Measurements from ENCODE around the gene PLXNC1. TPM values are rescaled to one million over a fixed set of nuclear protein-coding genes. Genes with fewer than 3 reads are reported as not detected.

Gene PLXNC1
- total and polyA plus RNA-seq, 4 donors, result 0.71 to 12.0 (median 3.3) TPM

GRCh38 chr12:94165138-94165537, 16.8 kb downstream of the PLXNC1 start:
- no peak overlapping the region for H3K4me3 ChIP-seq (ENCODE audit: low read depth in 1 of 3, low read length in 3 of 3)
- 91% methylated on average over 4 of the region's 4 CpGs for WGBS
- no peaks in the 10 kb centered on the region for H3K9me3 ChIP-seq (ENCODE audit: control insufficient read depth in 4 of 4, low read length in 3 of 4)
- H3K36me3 ChIP-seq (ENCODE audit: control insufficient read depth in 4 of 4, insufficient read depth in 3 of 4, low read depth in 1 of 4, low read length in 3 of 4), result no peaks in the 10 kb centered on the region
- H3K27ac ChIP-seq (ENCODE audit: low read depth in 1 of 2, low read length in 2 of 2), result no peak overlapping the region
- H3K9ac ChIP-seq (ENCODE audit: low read depth in 1 of 2, low read length in 2 of 2), result no peak overlapping the region
- DNase-seq (ENCODE audit: low spot score), result no peak
- H3K27me3 ChIP-seq (ENCODE audit: control insufficient read depth in 4 of 4, insufficient read depth in 4 of 4, low read length in 3 of 4), result no peaks in the 10 kb centered on the region
- no peak for TF ChIP-seq YY1 (IDR thresholded peaks at IDR 0.05)
- TF ChIP-seq JUND (IDR thresholded peaks at IDR 0.05), result no peak
- no peak for TF ChIP-seq FOXA2 (IDR thresholded peaks at IDR 0.05)
- TF ChIP-seq NR2F2 (IDR thresholded peaks at IDR 0.05), result no peak
- no peak for TF ChIP-seq ATF3 (IDR thresholded peaks at IDR 0.05)
- TF ChIP-seq CTCF (IDR thresholded peaks at IDR 0.05; ENCODE audit: low read depth, low read length, missing input control), result no peak
- TF ChIP-seq EGR1 (IDR thresholded peaks at IDR 0.05; ENCODE audit: low read depth in 2 of 2), result no peak
- TF ChIP-seq RXRA (IDR thresholded peaks at IDR 0.05), result no peak
- TF ChIP-seq REST (IDR thresholded peaks at IDR 0.05), result no peak
- no peak for TF ChIP-seq ZBTB33 (IDR thresholded peaks at IDR 0.05)
- TF ChIP-seq RAD21 (IDR thresholded peaks at IDR 0.05), result no peak
- no peak for TF ChIP-seq SP1 (IDR thresholded peaks at IDR 0.05)
- TF ChIP-seq HNF4A (conservative IDR thresholded peaks at IDR 0.05), result no peak
- no peak for TF ChIP-seq TAF1 (conservative IDR thresholded peaks at IDR 0.05)
- TF ChIP-seq MAX (IDR thresholded peaks at IDR 0.05), result no peak
- TF ChIP-seq FOXA1 (IDR thresholded peaks at IDR 0.05), result no peak
- TF ChIP-seq HNF4G (IDR thresholded peaks at IDR 0.05), result no peak
- no peak for TF ChIP-seq GABPA (IDR thresholded peaks at IDR 0.05 in 1 of 2, conservative IDR thresholded peaks at IDR 0.05 in 1 of 2)
- no peaks in the 10 kb centered on the region for H3K4me1 ChIP-seq (ENCODE audit: control insufficient read depth in 4 of 4, insufficient read depth in 4 of 4, low read length in 3 of 4)
